GM12878 (cell line): Measurements from ENCODE around the gene CHAD. TPM values are rescaled to one million over a fixed set of nuclear protein-coding genes. Genes with fewer than 3 reads are reported as not detected.

ENCODE experiments used
- ATAC-seq: fragments of 200-7000 bp; cut with Tn5 transposase; 3 replicates; pipeline ENCODE4 v1.9.1; 2020; ENCODE audit warnings: mild to moderate bottlenecking, moderate library complexity
- BruUV-seq: library from RNA; stranded (reverse); fragments of 400-500 nt; replicated peaks from 2 replicates; lab custom pipeline; 2021; lab: Mats Ljungman, UMichigan
- CTCF ChIA-PET: fragments of 300-600 bp; sonication (Branson Sonifier 250); formaldehyde crosslinking; extraction: SDS; loops from one replicate; lab custom pipeline; 2021; ENCODE audit warnings: inconsistent platforms; lab: Yijun Ruan, JAX
- POLR2A ChIA-PET: fragments of 350-600 bp; formaldehyde crosslinking; extraction: SDS; loops from one replicate; lab custom pipeline; 2021; ENCODE audit warnings: inconsistent platforms; lab: Charles Lee
- RAD21 ChIA-PET: fragments of 300-600 bp; sonication (Branson Sonifier 250); formaldehyde crosslinking; loops from one replicate; lab custom pipeline; 2023; ENCODE audit warnings: antibody characterized with exemption; ENCODE audit not compliant: unreplicated experiment; lab: Charles Lee
- SMC1A ChIA-PET: fragments of 300-600 bp; sonication (Branson Sonifier 250); formaldehyde crosslinking; loops from one replicate; lab custom pipeline; 2023; ENCODE audit not compliant: unreplicated experiment, uncharacterized antibody; lab: Charles Lee
- DNase-seq: peaks from one replicate; pipeline ENCODE4 v3.0.0-alpha.2; 2011; ENCODE audit warnings: low read depth, low spot score
- FAIRE-seq: peaks from 3 replicates; lab custom pipeline; 2011; peaks lifted over from hg19 to GRCh38; lab: Jason Lieb, UNC
- H2AFZ ChIP-seq: 2 replicates; pipeline ENCODE4 v1.6.0; 2011; ENCODE audit warnings: low read depth, low read length, control low read depth; ENCODE audit not compliant: control insufficient read depth
- H3K27ac ChIP-seq: 2 replicates; pipeline ENCODE4 v1.5.1; 2011; ENCODE audit warnings: control low read depth; ENCODE audit not compliant: control insufficient read depth, insufficient read depth
- H3K27me3 ChIP-seq, 2 experiments: replicated peaks in 1 of 2; 2 replicates each; pipeline versions ENCODE4 v1.6.0 to v1.6.1; 2011; ENCODE audit warnings: low read length in 1 of 2; ENCODE audit not compliant: control insufficient read depth in 2 of 2, insufficient read depth in 2 of 2
- H3K36me3 ChIP-seq, 2 experiments: 2 replicates each; pipeline ENCODE4 v1.5.1; 2011; ENCODE audit warnings: low read length in 1 of 2; ENCODE audit not compliant: control insufficient read depth in 2 of 2, insufficient read depth in 2 of 2
- H3K4me1 ChIP-seq: 2 replicates; pipeline ENCODE4 v1.6.1; 2011; ENCODE audit warnings: mild to moderate bottlenecking, low read length, moderate library complexity, mixed read lengths; ENCODE audit not compliant: control insufficient read depth, insufficient read depth
- H3K4me2 ChIP-seq: 2 replicates; pipeline ENCODE4 v1.6.0; 2011; ENCODE audit warnings: control low read depth; ENCODE audit not compliant: control insufficient read depth, insufficient read depth
- H3K4me3 ChIP-seq: fragments of 200-600 bp; sonication (generic); 2 replicates; pipeline ENCODE4 v1.5.1; 2016
- H3K79me2 ChIP-seq: 2 replicates; pipeline ENCODE4 v1.6.0; 2011; ENCODE audit warnings: low read length; ENCODE audit not compliant: control insufficient read depth, insufficient read depth
- H3K9ac ChIP-seq: 2 replicates; pipeline ENCODE4 v1.8.0; 2011; ENCODE audit warnings: low read length, control low read depth, mixed read lengths; ENCODE audit not compliant: control insufficient read depth, insufficient read depth
- H3K9me3 ChIP-seq: replicated peaks from 3 replicates; pipeline ENCODE4 v1.5.1; 2011; ENCODE audit warnings: mild to moderate bottlenecking, low read length; ENCODE audit not compliant: control insufficient read depth, insufficient read depth
- H4K20me1 ChIP-seq: 2 replicates; pipeline ENCODE4 v1.6.0; 2011; ENCODE audit not compliant: control insufficient read depth, insufficient read depth
- BCL11A ChIP-seq: IDR thresholded peaks from 2 replicates; pipeline ENCODE4 v1.6.1; 2011; ENCODE audit warnings: low read depth, low read length
- CHD1 ChIP-seq: IDR thresholded peaks from 2 replicates; pipeline ENCODE4 v1.6.1; 2012; ENCODE audit warnings: low read depth, low read length, improper control_type of control experiment
- EGR1 ChIP-seq, 2 experiments: IDR thresholded peaks; 1 replicate in 1 of 2; 2 replicates in 1 of 2; pipeline ENCODE4 v1.6.1; 2011 to 2012; ENCODE audit warnings: low read depth in 2 of 2, low read length in 2 of 2, borderline replicate concordance in 1 of 2, mild to moderate bottlenecking in 1 of 2, moderate library complexity in 1 of 2
- EP300 ChIP-seq, 2 experiments: fragments of 150-350 bp in 1 of 2; IDR thresholded peaks; 2 replicates each; pipeline ENCODE4 v1.6.1; 2011 to 2012; ENCODE audit warnings: low read depth in 2 of 2, low read length in 2 of 2, borderline replicate concordance in 1 of 2, improper control_type of control experiment in 1 of 2, inconsistent platforms in 1 of 2; ENCODE audit not compliant: control insufficient read depth in 1 of 2
- ETV6 ChIP-seq, 2 experiments: fragments of 450-650 bp in 1 of 2; IDR thresholded peaks in 1 of 2; conservative IDR thresholded peaks in 1 of 2; 2 replicates each; pipeline ENCODE4 v1.6.1; 2014; ENCODE audit warnings: antibody characterized with exemption in 1 of 2, borderline replicate concordance in 1 of 2, low read depth in 1 of 2, mild to moderate bottlenecking in 1 of 2, moderate library complexity in 1 of 2
- KLF5 ChIP-seq: fragments of 450-650 bp; IDR thresholded peaks from 2 replicates; pipeline ENCODE4 v1.6.1; 2014; ENCODE audit warnings: mild to moderate bottlenecking; ENCODE audit not compliant: partially characterized antibody
- MLLT1 ChIP-seq: fragments of 450-650 bp; IDR thresholded peaks from 2 replicates; pipeline ENCODE4 v1.6.1; 2016; ENCODE audit warnings: mild to moderate bottlenecking
- MYB ChIP-seq: fragments of 150-350 bp; IDR thresholded peaks from 2 replicates; pipeline ENCODE4 v1.6.1; 2014; ENCODE audit warnings: mild to moderate bottlenecking, low read depth, low read length, borderline replicate concordance
- NFYB ChIP-seq: IDR thresholded peaks from 2 replicates; pipeline ENCODE4 v1.6.1; 2011; ENCODE audit warnings: low read depth, mild to moderate bottlenecking, low read length, improper control_type of control experiment, moderate library complexity; ENCODE audit not compliant: insufficient read depth
- PAX5 ChIP-seq: IDR thresholded peaks from 2 replicates; pipeline ENCODE4 v1.6.1; 2011; ENCODE audit warnings: low read depth, low read length, borderline replicate concordance
- PAX8 ChIP-seq: fragments of 450-650 bp; IDR thresholded peaks from 2 replicates; pipeline ENCODE4 v1.6.1; 2017; ENCODE audit warnings: mild to moderate bottlenecking, moderate library complexity
- SMAD5 ChIP-seq: IDR thresholded peaks from 2 replicates; pipeline ENCODE4 v1.6.1; 2016; ENCODE audit warnings: antibody characterized with exemption, low read depth
- TCF12 ChIP-seq: IDR thresholded peaks from 2 replicates; pipeline ENCODE4 v1.6.1; 2011; ENCODE audit warnings: low read depth, mild to moderate bottlenecking, low read length
- ZNF217 ChIP-seq: fragments of 450-650 bp; IDR thresholded peaks from 2 replicates; pipeline ENCODE4 v1.6.1; 2017; ENCODE audit warnings: antibody characterized with exemption, mild to moderate bottlenecking
- ZNF622 ChIP-seq: fragments of 450-650 bp; IDR thresholded peaks from 2 replicates; pipeline ENCODE4 v1.6.1; 2017; ENCODE audit warnings: mild to moderate bottlenecking, inconsistent platforms
- ZZZ3 ChIP-seq: IDR thresholded peaks from 2 replicates; pipeline ENCODE4 v1.6.1; 2011; ENCODE audit warnings: low read depth; ENCODE audit not compliant: control insufficient read depth, insufficient read length
- WGBS: methylation state at CpG from one replicate; pipeline ENCODE4 v1.1.6; 2016; ENCODE audit warnings: low lambda C conversion rate; ENCODE audit not compliant: insufficient replicate concordance, insufficient coverage; ENCODE audit errors: missing lambda C conversion rate; 5-methylcytosine and 5-hydroxymethylcytosine counted together
- in situ Hi-C: fragments of 300-500 bp; cut with MboI; formaldehyde crosslinking; loops from 9 replicates; pipeline ENCODE4 v1.14.3; 2018; ENCODE audit warnings: mixed read lengths
- intact Hi-C: fragments of 100-400 bp; cut with micrococcal nuclease; formaldehyde crosslinking; loops from one replicate; pipeline ENCODE4 v1.14.2; 2022; ENCODE audit not compliant: unreplicated experiment
- polyA plus RNA-seq, 11 experiments: library from polyadenylated mRNA; depleted of rRNA in 4 of 11; unstranded in 6 of 11; stranded (reverse) in 5 of 11; fragments of >200 nt; fragmentation: Nextera tagmentation in 4 of 11; fragmentation: Illumina TruSeq in 1 of 11; extraction: Ambion mirVana in 4 of 11; extraction: Trizol in 1 of 11; gene quantifications; 1 replicate in 1 of 11; 2 replicates in 10 of 11; pipeline versions ENCODE4 v1.2.1 to v1.2.3, GENCODE V29; 2011 to 2016; ENCODE audit warnings: inconsistent platforms in 2 of 11, missing spikeins in 2 of 11, low read depth in 1 of 11
- total RNA-seq, 4 experiments: library from RNA; depleted of rRNA in 3 of 4; stranded (reverse); fragments of >200 nt in 3 of 4; fragmentation: Illumina TruSeq in 1 of 4; extraction: Trizol in 1 of 4; gene quantifications; 2 replicates each; pipeline versions ENCODE4 v1.2.1 to v1.2.3, GENCODE V29; 2013 to 2021
- TF ChIP-seq, protein P1 (sequence below): fragments of 450-650 bp; IDR thresholded peaks from 2 replicates; pipeline ENCODE4 v1.6.1; 2017; ENCODE audit warnings: antibody characterized with exemption, mild to moderate bottlenecking, moderate library complexity
- TF ChIP-seq, protein P2 (sequence below): fragments of 450-650 bp; IDR thresholded peaks from 2 replicates; pipeline ENCODE4 v1.6.1; 2016; ENCODE audit warnings: mild to moderate bottlenecking
- TF ChIP-seq, protein P3 (sequence below): IDR thresholded peaks from 2 replicates; pipeline ENCODE4 v1.6.1; 2011; ENCODE audit warnings: mild to moderate bottlenecking, low read depth, low read length, moderate library complexity; ENCODE audit not compliant: insufficient replicate concordance

CHAD gene
- total and polyA plus RNA-seq, 10 of the 15 experiments (the other 5 are each of a cell fraction or from before 2014, with no cell fraction given), result 0.06 TPM; not detected in 9

GRCh38 chr17:50459756-50460155 is 8.9 kb downstream of the CHAD start:
- FAIRE-seq (no peak), ATAC-seq (no peak), DNase-seq (no peak)
- WGBS, result 63% methylated on average over 4 of the region's 4 CpGs
- Histone ChIP-seq H3K9me3 (no peaks in the 10 kb centered on the region), H4K20me1 (no peaks in the 10 kb centered on the region), H2AFZ (no peak overlapping the region), H3K27me3 (no peaks in the 10 kb centered on the region), H3K9ac (no peak overlapping the region), H3K36me3 (no peaks in the 10 kb centered on the region), H3K27ac (no peak overlapping the region), H3K4me3 (no peak overlapping the region), H3K4me2 (no peak overlapping the region), H3K79me2 (no peaks in the 10 kb centered on the region), H3K4me1 (no peaks in the 10 kb centered on the region)
- POLR2A ChIA-PET, result interaction anchor here (1.2 kb wide), 1 partner anchor 23 kb away, joined by 3 read pairs; no protein-coding TSS in a partner anchor
- in situ Hi-C loops (no loop called here), intact Hi-C loops (no loop called here)
- SMC1A ChIA-PET, result interaction anchor here (1.3 kb wide), 1 partner anchor 69 kb away, joined by 3 read pairs; no protein-coding TSS in a partner anchor
- CTCF ChIA-PET, result no interaction called here
- RAD21 ChIA-PET, result no interaction called here
- no TSS peak for BruUV-seq
- TF ChIP-seq EGR1 (IDR thresholded peaks at IDR 0.05; ENCODE audit: borderline replicate concordance in 1 of 2, low read depth in 2 of 2, low read length in 2 of 2) (no peak), PAX5 (no peak), PAX8 (no peak), BCL11A (no peak), ZNF217 (no peak), ETV6 (conservative IDR thresholded peaks at IDR 0.05 in 1 of 2, IDR thresholded peaks at IDR 0.05 in 1 of 2; ENCODE audit: borderline replicate concordance in 1 of 2, low read depth in 1 of 2) (no peak), ZNF622 (no peak), MYB (no peak), MLLT1 (no peak), NFYB (no peak), KLF5 (no peak), ZZZ3 (no peak), SMAD5 (no peak), EP300 (IDR thresholded peaks at IDR 0.05; ENCODE audit: borderline replicate concordance in 1 of 2, control insufficient read depth in 1 of 2, low read depth in 2 of 2, low read length in 2 of 2) (no peak), CHD1 (no peak), TCF12 (no peak)
- TF ChIP-seq, protein P1, sequence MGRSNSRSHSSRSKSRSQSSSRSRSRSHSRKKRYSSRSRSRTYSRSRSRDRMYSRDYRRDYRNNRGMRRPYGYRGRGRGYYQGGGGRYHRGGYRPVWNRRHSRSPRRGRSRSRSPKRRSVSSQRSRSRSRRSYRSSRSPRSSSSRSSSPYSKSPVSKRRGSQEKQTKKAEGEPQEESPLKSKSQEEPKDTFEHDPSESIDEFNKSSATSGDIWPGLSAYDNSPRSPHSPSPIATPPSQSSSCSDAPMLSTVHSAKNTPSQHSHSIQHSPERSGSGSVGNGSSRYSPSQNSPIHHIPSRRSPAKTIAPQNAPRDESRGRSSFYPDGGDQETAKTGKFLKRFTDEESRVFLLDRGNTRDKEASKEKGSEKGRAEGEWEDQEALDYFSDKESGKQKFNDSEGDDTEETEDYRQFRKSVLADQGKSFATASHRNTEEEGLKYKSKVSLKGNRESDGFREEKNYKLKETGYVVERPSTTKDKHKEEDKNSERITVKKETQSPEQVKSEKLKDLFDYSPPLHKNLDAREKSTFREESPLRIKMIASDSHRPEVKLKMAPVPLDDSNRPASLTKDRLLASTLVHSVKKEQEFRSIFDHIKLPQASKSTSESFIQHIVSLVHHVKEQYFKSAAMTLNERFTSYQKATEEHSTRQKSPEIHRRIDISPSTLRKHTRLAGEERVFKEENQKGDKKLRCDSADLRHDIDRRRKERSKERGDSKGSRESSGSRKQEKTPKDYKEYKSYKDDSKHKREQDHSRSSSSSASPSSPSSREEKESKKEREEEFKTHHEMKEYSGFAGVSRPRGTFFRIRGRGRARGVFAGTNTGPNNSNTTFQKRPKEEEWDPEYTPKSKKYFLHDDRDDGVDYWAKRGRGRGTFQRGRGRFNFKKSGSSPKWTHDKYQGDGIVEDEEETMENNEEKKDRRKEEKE, result no peak
- TF ChIP-seq, protein P2, sequence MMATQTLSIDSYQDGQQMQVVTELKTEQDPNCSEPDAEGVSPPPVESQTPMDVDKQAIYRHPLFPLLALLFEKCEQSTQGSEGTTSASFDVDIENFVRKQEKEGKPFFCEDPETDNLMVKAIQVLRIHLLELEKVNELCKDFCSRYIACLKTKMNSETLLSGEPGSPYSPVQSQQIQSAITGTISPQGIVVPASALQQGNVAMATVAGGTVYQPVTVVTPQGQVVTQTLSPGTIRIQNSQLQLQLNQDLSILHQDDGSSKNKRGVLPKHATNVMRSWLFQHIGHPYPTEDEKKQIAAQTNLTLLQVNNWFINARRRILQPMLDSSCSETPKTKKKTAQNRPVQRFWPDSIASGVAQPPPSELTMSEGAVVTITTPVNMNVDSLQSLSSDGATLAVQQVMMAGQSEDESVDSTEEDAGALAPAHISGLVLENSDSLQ, result no peak
- TF ChIP-seq, protein P3, sequence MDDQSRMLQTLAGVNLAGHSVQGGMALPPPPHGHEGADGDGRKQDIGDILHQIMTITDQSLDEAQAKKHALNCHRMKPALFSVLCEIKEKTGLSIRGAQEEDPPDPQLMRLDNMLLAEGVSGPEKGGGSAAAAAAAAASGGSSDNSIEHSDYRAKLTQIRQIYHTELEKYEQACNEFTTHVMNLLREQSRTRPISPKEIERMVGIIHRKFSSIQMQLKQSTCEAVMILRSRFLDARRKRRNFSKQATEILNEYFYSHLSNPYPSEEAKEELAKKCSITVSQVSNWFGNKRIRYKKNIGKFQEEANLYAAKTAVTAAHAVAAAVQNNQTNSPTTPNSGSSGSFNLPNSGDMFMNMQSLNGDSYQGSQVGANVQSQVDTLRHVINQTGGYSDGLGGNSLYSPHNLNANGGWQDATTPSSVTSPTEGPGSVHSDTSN, result no peak
